GM18526 (cell line): ENCODE results near the gene TMEM44.

Experiments
- POLR2A ChIP-seq: IDR thresholded peaks from 3 replicates; pipeline ENCODE4 v1.6.1; 2011; ENCODE audit not compliant: insufficient read length; ENCODE audit errors: extremely low read depth

The TMEM44 gene

DNA sequence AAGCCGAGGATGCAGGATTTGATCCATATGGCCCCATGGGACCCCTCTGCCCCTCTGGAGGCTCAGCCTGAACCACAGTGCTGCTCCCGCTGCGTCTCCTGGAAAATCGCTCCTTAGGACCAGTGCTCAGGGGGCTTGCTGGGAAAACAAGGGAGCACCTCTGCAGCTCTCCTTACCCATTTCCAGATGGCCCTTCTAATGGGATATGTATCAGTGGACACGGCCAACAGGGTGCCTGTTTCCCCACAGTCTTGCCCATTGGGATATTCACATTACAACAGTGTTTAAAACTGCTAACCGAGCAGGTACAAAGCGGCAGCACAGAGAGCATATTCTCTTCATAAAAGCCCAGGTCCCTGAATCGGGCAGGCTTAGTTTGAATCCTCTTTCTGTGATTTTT, 27.1 kb downstream of the TMEM44 start:
- TF ChIP-seq POLR2A = no peak

DNA sequence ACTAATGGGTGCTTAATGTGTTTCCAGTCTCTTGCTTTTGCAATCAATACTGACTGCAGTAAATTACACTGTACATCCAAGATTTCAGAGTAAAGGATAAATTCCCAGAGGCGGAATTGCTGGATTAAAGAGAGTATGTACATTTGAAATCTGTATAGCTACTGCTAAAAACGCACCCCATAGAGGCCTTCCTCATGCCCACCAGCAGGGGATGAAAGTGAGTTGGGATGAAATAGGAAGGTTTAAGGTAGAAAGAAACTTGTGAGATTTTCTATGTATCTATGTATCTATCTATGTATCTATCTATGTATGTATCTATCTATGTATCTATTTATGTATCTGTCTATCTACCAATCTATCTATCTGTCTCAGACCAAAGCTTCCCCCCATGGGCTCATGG, 28.4 kb downstream of the TMEM44 start:
- TF ChIP-seq POLR2A = no peak

DNA sequence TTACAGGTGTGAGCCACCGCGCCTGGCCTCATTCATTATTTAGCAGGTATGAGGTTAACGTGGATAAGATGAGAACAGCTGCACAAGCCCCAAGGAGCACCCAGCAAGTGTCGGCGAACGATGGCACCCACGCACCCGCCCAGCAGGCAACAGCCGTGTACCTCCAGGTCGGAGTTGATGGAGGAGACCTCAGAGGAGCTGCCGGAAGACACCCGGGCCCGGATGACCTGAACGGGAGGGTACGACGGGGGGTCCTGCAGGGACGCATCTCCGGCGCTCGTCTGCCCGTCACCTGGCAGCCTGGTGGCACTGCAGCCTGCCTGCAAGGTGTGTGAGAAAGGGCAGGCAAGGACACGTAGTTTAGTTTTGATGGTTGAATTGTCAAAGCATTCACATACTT, 29.1 kb downstream of the TMEM44 start:
- TF ChIP-seq POLR2A = no peak

DNA sequence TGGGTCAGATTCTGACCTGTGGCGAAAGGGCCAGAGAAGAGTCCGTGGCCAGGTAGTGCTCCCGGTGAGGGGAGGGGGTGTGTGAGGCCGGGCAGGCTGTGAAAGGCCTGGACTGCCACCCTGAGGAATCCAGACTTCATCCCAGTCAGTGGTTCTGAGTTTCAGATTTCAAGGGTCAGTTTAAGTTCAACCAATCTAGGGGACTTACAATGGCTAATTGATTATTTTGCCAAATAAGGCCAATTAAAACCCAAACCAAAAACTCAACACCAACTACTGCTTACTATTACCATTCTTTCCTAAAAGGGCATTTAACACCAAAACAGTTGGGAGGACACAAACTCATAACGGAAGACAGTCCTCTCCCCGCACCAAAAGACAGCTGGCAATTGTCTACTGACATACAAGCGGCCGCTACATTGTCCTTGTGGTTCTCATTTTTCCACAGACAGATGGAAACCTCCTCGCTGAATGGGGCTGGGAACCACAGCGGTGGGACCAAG, 30.5 kb downstream of the TMEM44 start:
- no peak for TF ChIP-seq POLR2A

DNA sequence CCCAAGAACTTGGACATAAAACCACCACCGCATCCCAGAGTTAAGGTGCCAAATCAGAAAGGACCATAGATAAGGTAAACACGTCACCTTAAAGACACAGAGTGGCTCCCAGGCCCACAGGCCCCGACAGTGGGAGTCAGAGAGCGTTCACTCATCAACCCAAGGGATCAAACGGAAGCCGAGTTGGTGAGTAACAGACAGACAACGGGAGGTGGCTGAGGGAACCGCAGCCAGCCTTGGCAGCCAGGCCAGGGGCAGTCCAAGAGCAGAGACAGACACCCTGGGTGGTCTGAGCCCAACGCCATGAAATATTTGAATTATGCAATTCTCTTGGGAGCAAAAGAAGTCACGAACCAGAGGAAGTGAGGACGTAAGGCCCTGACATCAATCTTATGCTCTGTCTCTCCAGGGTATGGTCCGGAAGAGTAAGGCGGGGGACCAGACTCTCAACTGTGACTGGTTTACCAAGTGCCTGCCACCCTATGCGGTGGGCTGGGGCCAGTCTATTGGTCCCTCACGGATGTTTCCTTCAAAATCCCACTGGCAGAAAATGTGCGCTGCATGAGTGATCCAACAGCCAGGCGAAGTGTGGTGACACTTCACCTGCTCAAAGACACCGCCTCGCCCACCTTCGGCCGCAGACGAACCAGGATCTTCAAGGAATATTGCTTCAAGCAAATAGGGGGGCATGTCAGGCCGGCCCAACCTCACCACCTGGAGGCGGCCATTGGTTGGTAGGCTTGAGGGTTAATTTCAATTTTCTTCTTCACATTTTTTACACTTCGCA, 34.3 kb downstream of the TMEM44 start:
- TF ChIP-seq POLR2A = no peak

DNA sequence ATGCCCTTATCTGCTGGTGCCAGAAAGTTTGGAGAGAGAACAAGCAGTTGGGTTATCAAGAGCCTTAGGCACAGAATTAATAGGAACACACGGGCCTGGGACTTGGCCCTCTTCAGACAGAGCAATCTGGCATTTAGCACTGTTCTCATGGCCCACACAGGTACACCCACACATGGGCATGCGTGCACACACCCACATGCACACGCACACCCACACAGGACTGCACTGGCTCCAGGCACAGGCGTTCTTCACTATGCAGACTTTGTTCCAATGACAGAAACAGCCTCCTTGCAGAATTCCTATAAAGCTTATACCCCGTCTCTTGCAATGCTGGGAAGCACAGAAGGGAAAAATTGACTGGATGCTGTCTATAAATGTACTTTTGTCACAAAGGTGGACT, 36.3 kb downstream of the TMEM44 start:
- no peak for TF ChIP-seq POLR2A

DNA sequence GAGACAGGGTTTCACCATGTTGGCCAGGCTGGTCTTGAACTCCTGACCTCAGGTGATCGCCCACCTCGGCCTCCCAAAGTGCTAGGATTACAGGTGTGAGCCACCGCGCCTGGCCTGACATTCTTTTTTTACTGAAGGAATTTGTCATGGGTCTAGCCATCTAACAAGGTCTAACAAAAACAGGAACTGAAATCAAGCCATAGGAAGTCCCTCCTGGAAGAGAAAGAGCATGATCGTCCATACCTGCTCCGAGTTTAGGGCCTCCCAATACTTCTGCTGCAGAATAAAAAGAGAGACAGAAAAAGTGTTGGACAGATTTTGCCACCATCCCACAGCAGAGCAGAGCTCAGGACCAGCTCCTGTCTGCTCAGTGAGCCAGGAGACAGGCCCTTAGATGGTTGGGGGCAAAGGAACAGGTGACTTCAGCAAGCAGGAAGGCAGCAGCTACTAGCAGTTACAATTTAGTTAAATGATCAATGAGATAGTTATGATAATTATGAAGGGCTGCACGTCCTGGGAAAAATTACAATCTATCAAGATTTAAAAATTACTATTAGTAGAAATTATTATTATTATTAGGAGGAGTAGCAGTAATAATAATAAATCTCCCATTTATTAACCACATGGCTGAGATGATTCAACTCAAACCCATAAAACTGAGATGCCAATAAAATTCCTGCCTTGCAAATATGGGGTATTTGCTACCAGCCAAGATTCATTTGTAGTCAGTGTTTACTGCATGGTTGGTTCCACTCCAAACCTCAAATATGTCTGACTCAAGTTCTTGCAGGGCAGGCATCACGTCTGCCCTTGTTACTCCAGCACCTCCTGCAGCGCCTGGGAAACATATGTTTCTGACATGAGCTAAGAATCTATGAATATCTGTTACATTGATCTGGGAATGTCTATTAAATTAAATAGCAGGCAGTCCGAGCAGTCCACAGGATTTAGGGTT, 40.1 kb downstream of the TMEM44 start:
- no peak for TF ChIP-seq POLR2A

DNA sequence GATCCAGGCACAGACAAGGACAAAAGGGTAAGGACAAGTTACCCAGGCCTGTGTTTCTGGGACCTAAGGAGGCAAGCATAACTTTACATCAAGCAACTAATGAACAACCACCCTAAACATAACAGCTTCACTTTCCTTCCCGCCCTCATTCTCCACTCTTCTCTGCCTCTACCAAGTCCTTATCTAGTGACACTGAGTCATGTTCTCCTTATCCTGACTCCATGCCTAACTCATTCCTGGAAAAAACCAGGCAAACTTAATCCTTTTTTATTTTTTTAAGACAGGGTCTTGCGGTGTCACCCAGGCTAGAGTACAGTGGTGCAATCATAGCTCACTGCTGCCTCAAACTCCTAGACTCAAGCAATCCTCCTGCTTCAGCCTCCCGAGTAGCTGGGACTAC, 44.5 kb downstream of the TMEM44 start:
- no peak for TF ChIP-seq POLR2A

DNA sequence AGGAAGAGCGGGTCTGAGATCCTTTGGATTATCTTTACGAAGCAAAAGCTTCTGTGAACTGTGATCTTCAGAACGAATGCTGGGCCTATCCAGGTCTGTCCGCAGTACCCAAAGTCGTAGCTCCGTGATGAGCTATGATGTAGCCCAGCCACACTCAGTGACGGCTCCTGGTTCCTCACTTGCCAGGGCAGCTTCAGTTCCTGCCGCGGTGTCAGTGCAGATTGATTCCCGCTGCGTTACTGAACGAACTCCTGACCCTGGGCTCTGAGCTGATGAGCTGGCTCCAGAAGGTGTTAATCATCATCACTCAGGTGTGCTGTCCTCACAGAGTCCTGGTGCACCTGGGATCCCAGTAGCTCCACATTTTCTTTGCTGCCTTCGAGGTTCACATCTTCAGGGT, 45.0 kb downstream of the TMEM44 start:
- no peak for TF ChIP-seq POLR2A

DNA sequence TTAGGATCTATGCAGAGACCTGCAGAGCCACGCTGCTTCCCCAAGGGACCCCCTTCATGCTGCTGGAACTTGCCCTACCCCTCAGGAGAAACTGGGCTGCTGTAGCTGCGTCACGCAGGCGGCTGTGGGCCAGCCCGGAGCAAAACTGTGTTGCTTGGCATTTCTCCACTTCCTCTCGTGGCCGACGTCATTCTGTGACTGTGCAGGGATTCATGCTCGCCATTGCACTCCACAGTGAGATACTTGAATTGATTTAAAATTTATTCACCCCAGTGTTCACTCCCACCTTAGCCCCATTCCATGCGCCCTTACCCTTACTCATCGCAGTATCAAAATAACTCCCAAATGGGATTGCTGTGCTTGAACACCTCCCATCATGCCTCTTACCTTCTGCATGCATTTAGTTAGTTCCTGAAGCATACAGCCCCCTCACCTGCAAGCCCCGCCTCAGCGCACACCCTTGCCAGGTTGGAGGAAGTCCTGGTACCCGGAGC, 45.7 kb downstream of the TMEM44 start:
- no peak for TF ChIP-seq POLR2A

DNA sequence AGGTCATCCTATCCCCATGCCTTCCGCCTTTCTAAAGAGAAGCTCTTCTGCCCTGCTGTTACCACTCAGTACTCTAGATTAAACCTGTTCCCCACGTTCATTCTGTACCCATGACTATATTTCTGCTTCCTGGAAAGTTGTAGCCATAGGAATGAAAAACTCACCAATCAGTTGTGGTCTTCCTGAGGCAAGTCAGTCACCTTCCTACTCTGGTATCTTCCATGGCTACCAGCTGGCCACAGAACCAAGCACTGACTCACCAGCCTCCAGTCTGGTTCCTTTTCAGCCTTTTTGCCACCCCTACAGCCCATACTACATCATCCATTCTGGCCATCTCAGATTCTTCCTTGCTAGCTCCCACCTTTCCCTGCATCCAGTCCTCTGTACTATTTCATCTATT, 46.4 kb downstream of the TMEM44 start:
- TF ChIP-seq POLR2A = no peak

DNA sequence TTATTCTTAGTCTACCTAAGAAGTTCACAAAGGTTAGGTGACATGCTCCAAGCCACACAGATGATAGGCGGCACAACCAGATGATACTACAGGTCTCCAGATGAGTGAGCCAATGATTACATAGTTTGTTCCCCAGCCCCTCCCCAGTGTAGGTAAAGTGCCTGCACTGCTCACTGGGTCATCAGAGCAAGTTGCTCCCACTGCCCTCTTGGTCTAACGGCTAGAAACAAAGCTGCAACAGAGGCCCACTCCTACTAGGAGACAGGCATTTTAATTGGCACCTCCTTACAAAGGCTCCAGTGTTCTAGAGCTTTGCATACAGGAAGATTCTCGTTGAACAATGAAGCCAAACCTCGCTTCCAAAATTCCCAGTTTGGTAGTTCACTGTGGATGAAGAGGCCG, 47.3 kb downstream of the TMEM44 start:
- no peak for TF ChIP-seq POLR2A

DNA sequence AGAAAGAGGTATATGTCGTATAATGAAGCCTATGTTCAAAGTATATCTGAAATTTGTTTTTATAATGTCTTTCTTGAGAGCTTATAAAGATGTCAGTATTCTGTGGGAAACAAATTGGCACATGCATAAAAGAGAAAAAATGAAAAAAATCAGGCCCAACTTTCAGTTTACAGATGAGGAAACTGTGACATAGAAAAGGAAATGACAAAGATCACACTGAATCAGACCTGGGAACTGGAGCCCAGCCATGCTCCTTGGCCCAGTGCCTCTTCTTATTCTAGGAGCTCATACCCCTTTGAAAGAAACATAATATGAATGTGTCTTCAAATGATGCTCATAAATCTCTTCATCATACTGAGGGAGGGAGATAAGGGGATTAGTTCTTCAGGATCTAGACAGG, 48.4 kb downstream of the TMEM44 start:
- TF ChIP-seq POLR2A = no peak

DNA sequence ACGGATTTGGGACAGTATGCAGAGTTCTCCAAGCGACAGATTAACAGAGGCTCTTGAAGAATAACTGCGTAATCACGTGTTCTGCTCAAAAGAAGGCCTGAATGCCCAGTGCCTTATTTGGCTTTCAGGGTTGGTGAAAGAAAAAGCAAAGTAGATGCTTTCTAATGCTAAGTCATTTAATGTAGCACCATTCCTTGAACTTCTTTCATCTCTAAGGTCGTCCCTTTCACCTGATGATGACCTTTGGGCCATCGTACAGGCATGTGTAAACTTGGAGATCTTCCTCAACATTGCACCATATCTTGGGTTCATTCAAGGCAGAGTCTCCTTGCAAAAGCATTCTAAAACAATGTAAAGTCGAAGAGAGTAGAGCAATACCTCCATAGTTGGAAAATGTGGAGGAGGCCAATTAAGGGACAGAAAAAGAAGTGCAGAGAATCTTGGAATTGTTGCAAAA, 48.9 kb downstream of the TMEM44 start:
- no peak for TF ChIP-seq POLR2A

DNA sequence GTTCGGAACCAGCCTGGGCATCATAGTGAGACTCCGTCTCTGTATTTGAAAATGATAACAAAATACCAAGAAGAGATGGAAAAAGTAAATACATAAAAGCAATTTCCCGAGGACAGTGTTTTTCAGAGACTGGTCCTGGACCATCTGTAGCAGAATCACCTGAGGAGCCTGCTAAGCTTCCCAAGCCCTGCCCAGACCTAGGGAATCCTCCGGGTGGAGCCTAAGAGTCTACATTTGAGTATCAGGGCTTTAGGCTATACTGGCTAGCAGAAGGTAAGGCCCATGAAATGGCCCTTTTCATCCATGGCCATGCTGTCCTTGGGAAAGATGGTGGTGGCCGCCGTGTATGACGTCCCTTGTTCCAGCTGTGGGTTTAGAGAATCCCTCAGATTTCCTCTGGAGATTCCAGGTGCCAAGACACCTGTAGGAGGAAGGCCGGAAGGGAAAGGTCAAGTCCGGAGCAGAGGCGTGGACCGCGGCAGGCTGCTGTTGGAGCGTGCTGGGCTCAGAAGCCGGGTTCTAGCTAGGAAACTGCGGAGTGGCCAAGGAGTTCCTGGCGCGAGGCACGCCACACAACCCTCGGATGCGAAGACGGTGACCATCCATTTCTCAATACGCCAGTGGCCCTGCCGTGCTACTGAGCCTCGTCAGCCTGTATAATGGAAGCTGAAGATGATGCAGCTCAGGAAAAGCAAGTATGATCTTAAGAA, 50.9 kb downstream of the TMEM44 start:
- no peak for TF ChIP-seq POLR2A
